DND-41 (cell line): ENCODE data around the gene NPC1L1.

Source experiments
- CTCF ChIP-seq: IDR thresholded peaks from 2 replicates; pipeline ENCODE4 v1.5.1; 2012; ENCODE audit warnings: borderline replicate concordance, low read length, moderate library complexity, mild to moderate bottlenecking; ENCODE audit not compliant: poor library complexity, severe bottlenecking; ENCODE audit errors: extremely low read depth
- EZH2 ChIP-seq: IDR thresholded peaks from 3 replicates; pipeline ENCODE4 v1.6.1; 2012; ENCODE audit warnings: borderline replicate concordance, low read depth, mild to moderate bottlenecking, moderate library complexity, low read length, inconsistent platforms; ENCODE audit not compliant: severe bottlenecking

- TF ChIP-seq CTCF (no peak), EZH2 (no peak)
Observed at GRCh38 chr7:44540592-44541027, 520 bp downstream of the NPC1L1 start.
